ENCODE results near the gene CAMK2B.

- TF ChIP-seq, protein P1, sequence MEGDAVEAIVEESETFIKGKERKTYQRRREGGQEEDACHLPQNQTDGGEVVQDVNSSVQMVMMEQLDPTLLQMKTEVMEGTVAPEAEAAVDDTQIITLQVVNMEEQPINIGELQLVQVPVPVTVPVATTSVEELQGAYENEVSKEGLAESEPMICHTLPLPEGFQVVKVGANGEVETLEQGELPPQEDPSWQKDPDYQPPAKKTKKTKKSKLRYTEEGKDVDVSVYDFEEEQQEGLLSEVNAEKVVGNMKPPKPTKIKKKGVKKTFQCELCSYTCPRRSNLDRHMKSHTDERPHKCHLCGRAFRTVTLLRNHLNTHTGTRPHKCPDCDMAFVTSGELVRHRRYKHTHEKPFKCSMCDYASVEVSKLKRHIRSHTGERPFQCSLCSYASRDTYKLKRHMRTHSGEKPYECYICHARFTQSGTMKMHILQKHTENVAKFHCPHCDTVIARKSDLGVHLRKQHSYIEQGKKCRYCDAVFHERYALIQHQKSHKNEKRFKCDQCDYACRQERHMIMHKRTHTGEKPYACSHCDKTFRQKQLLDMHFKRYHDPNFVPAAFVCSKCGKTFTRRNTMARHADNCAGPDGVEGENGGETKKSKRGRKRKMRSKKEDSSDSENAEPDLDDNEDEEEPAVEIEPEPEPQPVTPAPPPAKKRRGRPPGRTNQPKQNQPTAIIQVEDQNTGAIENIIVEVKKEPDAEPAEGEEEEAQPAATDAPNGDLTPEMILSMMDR (conservative IDR thresholded peaks at IDR 0.05), result no peak
- no peak for TF ChIP-seq ZFX (IDR thresholded peaks at IDR 0.05)
Measured at GRCh38 chr7:44175730-44176129, 149.7 kb downstream of the CAMK2B start.
